Hepatocyte (in vitro differentiated cells): ENCODE data around the gene SLC22A31. TPM values are rescaled to one million over a fixed set of nuclear protein-coding genes. Genes with fewer than 3 reads are reported as not detected.

Source experiments
- DNase-seq: peaks from one replicate; pipeline ENCODE4 v3.0.0-alpha.2; 2016; ENCODE audit warnings: low spot score
- H2AFZ ChIP-seq: fragments of 200-600 bp; sonication (generic); 2 replicates; pipeline ENCODE4 v1.6.0; 2016; ENCODE audit warnings: antibody characterized with exemption, mild to moderate bottlenecking
- H3K27ac ChIP-seq: fragments of 200-600 bp; sonication (generic); 2 replicates; pipeline ENCODE4 v1.5.1; 2016; ENCODE audit warnings: mild to moderate bottlenecking
- H3K27me3 ChIP-seq: fragments of 200-600 bp; sonication (generic); 2 replicates; pipeline ENCODE4 v1.6.1; 2016
- H3K36me3 ChIP-seq: fragments of 200-600 bp; sonication (generic); replicated peaks from 2 replicates; pipeline ENCODE4 v1.5.1; 2016; ENCODE audit warnings: low read depth; ENCODE audit not compliant: insufficient read depth
- H3K4me1 ChIP-seq: fragments of 200-600 bp; sonication (generic); 2 replicates; pipeline ENCODE4 v1.5.1; 2016; ENCODE audit warnings: mild to moderate bottlenecking, moderate library complexity; ENCODE audit not compliant: insufficient read depth
- H3K4me2 ChIP-seq: fragments of 200-600 bp; sonication (generic); 2 replicates; pipeline ENCODE4 v1.6.0; 2016
- H3K4me3 ChIP-seq: fragments of 200-600 bp; sonication (generic); 2 replicates; pipeline ENCODE4 v1.5.1; 2016; ENCODE audit warnings: mild to moderate bottlenecking
- H3K79me2 ChIP-seq: fragments of 200-600 bp; sonication (generic); 2 replicates; pipeline ENCODE4 v1.6.0; 2017; ENCODE audit warnings: mild to moderate bottlenecking
- H3K9me2 ChIP-seq: fragments of 200-600 bp; sonication (generic); replicated peaks from 2 replicates; pipeline ENCODE4 v1.6.0; 2017; ENCODE audit warnings: mild to moderate bottlenecking; ENCODE audit not compliant: insufficient read depth
- H3K9me3 ChIP-seq: fragments of 200-600 bp; sonication (generic); 2 replicates; pipeline ENCODE4 v1.5.1; 2016; ENCODE audit warnings: low read depth, mild to moderate bottlenecking
- H4K20me1 ChIP-seq: fragments of 200-600 bp; sonication (generic); 2 replicates; pipeline ENCODE4 v1.6.0; 2016; ENCODE audit warnings: mild to moderate bottlenecking; ENCODE audit not compliant: insufficient read depth, poor library complexity, severe bottlenecking
- EZH2 ChIP-seq: fragments of 200-600 bp; sonication (generic); IDR thresholded peaks from 2 replicates; pipeline ENCODE4 v1.6.1; 2016; ENCODE audit warnings: antibody characterized with exemption, mild to moderate bottlenecking, borderline replicate concordance
- EZH2phosphoT487 ChIP-seq: fragments of 200-600 bp; sonication (generic); IDR thresholded peaks from one replicate; pipeline ENCODE4 v1.6.1; 2018; ENCODE audit warnings: antibody characterized with exemption, mild to moderate bottlenecking, low read depth, moderate library complexity; ENCODE audit not compliant: unreplicated experiment, severe bottlenecking
- WGBS: methylation state at CpG from one replicate; pipeline ENCODE4 v1.1.6; 2016; ENCODE audit warnings: low lambda C conversion rate; ENCODE audit errors: missing lambda C conversion rate; 5-methylcytosine and 5-hydroxymethylcytosine counted together
- polyA plus RNA-seq: library from polyadenylated mRNA; unstranded; fragments of >200 nt; fragmentation: Nextera tagmentation; extraction: Ambion mirVana; gene quantifications from 2 replicates; pipeline ENCODE4 v1.2.1, GENCODE V29; 2016
- total RNA-seq: library from RNA; depleted of rRNA; stranded (reverse); fragments of >200 nt; gene quantifications from 2 replicates; pipeline ENCODE4 v1.2.3, GENCODE V29; 2014
- TF ChIP-seq, protein P1 (sequence below): fragments of 200-600 bp; sonication (generic); IDR thresholded peaks from 2 replicates; pipeline ENCODE4 v1.5.1; 2016; ENCODE audit warnings: antibody characterized with exemption, mild to moderate bottlenecking; ENCODE audit not compliant: poor library complexity

SLC22A31 gene
- total and polyA plus RNA-seq, 2 experiments from 2014 or later, result 1.4 to 1.6 TPM

- Histone ChIP-seq H3K27me3 (no peaks in the 10 kb centered on the region), H3K79me2 (no peaks in the 10 kb centered on the region)
- WGBS, result 91% methylated on average over 11 of the region's 12 CpGs
Observed at GRCh38 chr16:89177501-89177900, 22.8 kb downstream of the SLC22A31 start.

GRCh38 chr16:89176717-89177116, 23.6 kb downstream of the SLC22A31 start:
- Histone ChIP-seq H2AFZ (no peak overlapping the region), H3K27ac (no peak overlapping the region), H4K20me1 (no peaks in the 10 kb centered on the region), H3K4me1 (peaks cover 11% of the 10 kb centered on the region), H3K36me3 (no peaks in the 10 kb centered on the region), H3K79me2 (no peaks in the 10 kb centered on the region), H3K9me3 (no peaks in the 10 kb centered on the region), H3K9me2 (no peaks in the 10 kb centered on the region), H3K4me2 (no peak overlapping the region), H3K27me3 (no peaks in the 10 kb centered on the region), H3K4me3 (no peak overlapping the region)
- TF ChIP-seq, protein P1, sequence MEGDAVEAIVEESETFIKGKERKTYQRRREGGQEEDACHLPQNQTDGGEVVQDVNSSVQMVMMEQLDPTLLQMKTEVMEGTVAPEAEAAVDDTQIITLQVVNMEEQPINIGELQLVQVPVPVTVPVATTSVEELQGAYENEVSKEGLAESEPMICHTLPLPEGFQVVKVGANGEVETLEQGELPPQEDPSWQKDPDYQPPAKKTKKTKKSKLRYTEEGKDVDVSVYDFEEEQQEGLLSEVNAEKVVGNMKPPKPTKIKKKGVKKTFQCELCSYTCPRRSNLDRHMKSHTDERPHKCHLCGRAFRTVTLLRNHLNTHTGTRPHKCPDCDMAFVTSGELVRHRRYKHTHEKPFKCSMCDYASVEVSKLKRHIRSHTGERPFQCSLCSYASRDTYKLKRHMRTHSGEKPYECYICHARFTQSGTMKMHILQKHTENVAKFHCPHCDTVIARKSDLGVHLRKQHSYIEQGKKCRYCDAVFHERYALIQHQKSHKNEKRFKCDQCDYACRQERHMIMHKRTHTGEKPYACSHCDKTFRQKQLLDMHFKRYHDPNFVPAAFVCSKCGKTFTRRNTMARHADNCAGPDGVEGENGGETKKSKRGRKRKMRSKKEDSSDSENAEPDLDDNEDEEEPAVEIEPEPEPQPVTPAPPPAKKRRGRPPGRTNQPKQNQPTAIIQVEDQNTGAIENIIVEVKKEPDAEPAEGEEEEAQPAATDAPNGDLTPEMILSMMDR, result no peak
- no peak for TF ChIP-seq EZH2
- TF ChIP-seq EZH2phosphoT487, result no peak
- WGBS, result 94% methylated on average over 5 of the region's 9 CpGs
- DNase-seq, result no peak

More at GRCh38 chr16:89177501-89177900, 22.8 kb downstream of the SLC22A31 start:
- TF ChIP-seq, protein P1, result no peak
- no peak for TF ChIP-seq EZH2phosphoT487
- TF ChIP-seq EZH2, result no peak
- Histone ChIP-seq H4K20me1 (no peaks in the 10 kb centered on the region), H3K9me3 (no peaks in the 10 kb centered on the region), H3K27ac (no peak overlapping the region), H3K4me1 (peaks cover 9% of the 10 kb centered on the region), H3K4me2 (no peak overlapping the region), H2AFZ (no peak overlapping the region), H3K9me2 (no peaks in the 10 kb centered on the region), H3K4me3 (no peak overlapping the region), H3K36me3 (no peaks in the 10 kb centered on the region)
- DNase-seq, result no peak

DNA sequence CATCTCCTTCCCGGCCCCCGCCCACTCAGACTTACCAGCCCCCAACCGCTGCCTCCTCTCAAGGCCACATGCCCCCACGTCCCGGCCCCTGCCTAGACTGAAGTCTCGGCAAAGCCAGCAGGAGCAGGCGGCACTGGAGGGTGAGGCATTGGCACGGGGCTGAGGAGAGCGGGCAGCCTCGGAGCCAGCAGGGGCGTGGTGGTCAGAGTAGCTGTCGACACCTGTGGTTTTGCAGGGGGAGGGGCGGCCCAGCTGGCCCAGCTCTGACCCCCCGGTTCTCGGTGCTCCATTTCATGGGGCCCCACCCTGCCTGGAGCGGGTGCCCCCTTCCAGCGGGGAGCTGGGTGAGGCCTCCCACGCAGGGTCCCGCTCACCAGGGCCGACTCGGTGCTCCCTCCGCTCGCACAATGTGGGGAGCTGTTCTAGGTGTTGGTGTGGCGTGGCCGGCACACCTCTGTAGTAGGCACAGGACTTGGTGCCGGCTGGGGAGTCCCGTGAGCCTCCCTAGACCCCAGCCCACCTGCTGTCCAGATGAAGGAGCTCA, 24.1 kb downstream of the SLC22A31 start:
- no peak overlapping the region for H3K4me3 ChIP-seq
- H3K4me2 ChIP-seq, result no peak overlapping the region
- H3K27ac ChIP-seq, result no peak overlapping the region
- H3K9me3 ChIP-seq, result no peaks in the 10 kb centered on the region
- no peak for TF ChIP-seq EZH2phosphoT487
- peaks cover 12% of the 10 kb centered on the region for H3K4me1 ChIP-seq
- no peaks in the 10 kb centered on the region for H4K20me1 ChIP-seq
- 94% methylated on average over 16 of the region's 27 CpGs for WGBS
- H3K79me2 ChIP-seq, result no peaks in the 10 kb centered on the region
- no peak for DNase-seq
- H3K36me3 ChIP-seq, result no peaks in the 10 kb centered on the region
- H3K9me2 ChIP-seq, result no peaks in the 10 kb centered on the region
- H3K27me3 ChIP-seq, result no peaks in the 10 kb centered on the region
- H2AFZ ChIP-seq, result no peak overlapping the region

DNA sequence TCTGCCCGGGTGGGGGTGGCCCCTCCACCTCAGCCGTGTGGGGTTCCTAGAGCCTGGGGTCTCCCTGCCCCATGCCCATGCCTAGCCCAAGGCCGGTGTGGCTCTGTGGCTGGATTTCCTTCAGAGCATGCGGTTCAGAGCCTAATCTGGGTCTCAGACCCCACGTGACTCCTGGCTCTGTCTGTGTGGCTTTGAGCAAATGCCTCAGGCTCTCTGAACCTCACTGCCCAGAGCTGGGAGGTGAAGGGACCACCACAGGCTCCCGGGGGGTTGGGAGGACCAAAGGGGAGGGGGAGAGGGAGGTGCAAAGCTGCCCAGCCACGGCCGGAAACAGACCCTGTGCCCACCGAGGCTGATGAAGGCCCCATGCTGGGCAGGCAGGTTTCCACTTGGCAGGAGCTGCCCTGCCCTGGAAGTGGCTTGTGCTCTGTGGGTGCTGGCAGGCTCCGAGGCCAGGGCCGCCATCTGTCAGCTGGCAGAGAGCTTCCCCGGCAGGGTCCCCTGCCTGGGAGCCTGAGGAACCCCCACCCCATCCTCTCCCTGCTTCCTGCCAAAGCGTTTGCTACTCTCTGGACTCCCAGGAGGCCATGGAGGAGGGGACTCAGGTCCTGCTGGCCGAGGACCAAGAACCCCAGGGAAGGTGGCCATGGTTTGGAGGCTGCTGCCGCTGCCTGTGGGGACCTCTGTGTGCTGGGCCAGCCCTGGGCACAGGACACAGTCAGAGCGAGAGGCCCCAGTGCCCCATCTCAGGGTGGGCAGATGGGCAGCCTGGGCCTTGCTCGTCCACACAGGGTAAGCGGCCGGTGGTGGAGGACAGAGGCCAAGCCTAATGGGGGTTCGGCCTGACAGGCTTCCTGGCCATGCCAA, 24.8 kb downstream of the SLC22A31 start:
- no peak overlapping the region for H2AFZ ChIP-seq

More for the DNA sequence above, 24.8 kb downstream of the SLC22A31 start:
- TF ChIP-seq EZH2 (no peak), EZH2phosphoT487 (no peak)
- TF ChIP-seq, protein P1, result no peak
- H3K36me3 ChIP-seq, result no peaks in the 10 kb centered on the region
- H3K79me2 ChIP-seq, result no peaks in the 10 kb centered on the region
- no peak overlapping the region for H3K27ac ChIP-seq
- H4K20me1 ChIP-seq, result no peaks in the 10 kb centered on the region
- H3K4me3 ChIP-seq, result no peak overlapping the region
- no peak for DNase-seq
- no peak overlapping the region for H3K4me2 ChIP-seq
- no peaks in the 10 kb centered on the region for H3K9me2 ChIP-seq
- WGBS, result 74% methylated on average over 14 of the region's 20 CpGs
- H3K4me1 ChIP-seq, result peaks cover 17% of the 10 kb centered on the region
- no peaks in the 10 kb centered on the region for H3K27me3 ChIP-seq
- H3K9me3 ChIP-seq, result no peaks in the 10 kb centered on the region
